ENCODE measurements around the gene SPTSSA.

- TF ChIP-seq ZBTB10 (tag by site-specific recombination; IDR thresholded peaks at IDR 0.05) (no peak), CTCF (tag by site-specific recombination; IDR thresholded peaks at IDR 0.05) (no peak), ZNF692 (tag by site-specific recombination; IDR thresholded peaks at IDR 0.05) (no peak), ZBTB7A (tag by site-specific recombination; IDR thresholded peaks at IDR 0.05; ENCODE audit: low read depth) (no peak), YY1 (tag by site-specific recombination; IDR thresholded peaks at IDR 0.05) (no peak), ZNF549 (tag by site-specific recombination; IDR thresholded peaks at IDR 0.05) (no peak), ZNF280D (tag by site-specific recombination; IDR thresholded peaks at IDR 0.05) (no peak), ZNF239 (tag by site-specific recombination; IDR thresholded peaks at IDR 0.05) (no peak), ZNF350 (tag by site-specific recombination; IDR thresholded peaks at IDR 0.05) (no peak)
These were observed 25.7 kb downstream of the SPTSSA start for GRCh38 chr14:34436118-34436905.

All from HEK293 (cell line).